HEK293 (cell line): ENCODE measurements around the gene FHAD1.

Experiments used
- CTCF ChIA-PET: fragments of 350-600 bp; formaldehyde crosslinking; extraction: SDS; loops from one replicate; lab custom pipeline; 2021; ENCODE audit warnings: antibody characterized with exemption; lab: Yijun Ruan, JAX
- POLR2A ChIA-PET: fragments of 300-600 bp; formaldehyde crosslinking; extraction: SDS; loops from one replicate; lab custom pipeline; 2020; ENCODE audit warnings: antibody characterized with exemption, inconsistent platforms; lab: Yijun Ruan, JAX
- H3K27ac ChIP-seq: fragments of 200-500 bp; sonication (Bioruptor generic); 2 replicates; pipeline ENCODE4 v1.5.1; 2014; ENCODE audit warnings: low read depth, low read length, control low read depth, inconsistent platforms; ENCODE audit errors: extremely low read depth
- H3K36me3 ChIP-seq, 2 experiments: fragments of 200-500 bp in 1 of 2; sonication (Bioruptor generic) in 1 of 2; 1 replicate in 1 of 2; 2 replicates in 1 of 2; pipeline ENCODE4 v1.5.1; 2014 to 2017; ENCODE audit warnings: inconsistent platforms in 2 of 2, low read length in 2 of 2; ENCODE audit not compliant: control insufficient read depth in 2 of 2, insufficient read depth in 1 of 2
- H3K4me1 ChIP-seq: fragments of 200-500 bp; sonication (Bioruptor generic); 2 replicates; pipeline ENCODE4 v1.5.1; 2014; ENCODE audit warnings: mild to moderate bottlenecking, low read length, inconsistent platforms; ENCODE audit not compliant: control insufficient read depth, insufficient read depth
- H3K4me3 ChIP-seq: 2 replicates; pipeline ENCODE4 v1.5.1; 2011; ENCODE audit warnings: low read depth, mild to moderate bottlenecking, control low read depth, low read length, moderate library complexity
- H3K9me3 ChIP-seq: fragments of 200-500 bp; sonication (Bioruptor generic); 2 replicates; pipeline ENCODE4 v1.5.1; 2014; ENCODE audit warnings: low read depth, low read length, inconsistent platforms; ENCODE audit not compliant: control insufficient read depth, insufficient read depth
- HOXA7 ChIP-seq: sonication (generic); formaldehyde crosslinking; IDR thresholded peaks from 2 replicates; pipeline ENCODE4 v1.8.1; 2022; ENCODE audit warnings: missing genetic modification reagents, borderline replicate concordance
- HOXC10 ChIP-seq: sonication (generic); formaldehyde crosslinking; IDR thresholded peaks from 2 replicates; pipeline ENCODE4 v1.8.1; 2023; ENCODE audit warnings: mild to moderate bottlenecking, missing genetic modification reagents
- KLF10 ChIP-seq: fragments of 450-650 bp; IDR thresholded peaks from 2 replicates; pipeline ENCODE4 v1.5.1; 2018; ENCODE audit warnings: missing biosample characterization, mild to moderate bottlenecking, missing genetic modification characterization
- KLF17 ChIP-seq: fragments of 450-650 bp; formaldehyde crosslinking; IDR thresholded peaks from 2 replicates; pipeline ENCODE4 v1.5.1; 2016; ENCODE audit warnings: missing biosample characterization, missing genetic modification characterization
- PBX3 ChIP-seq: sonication (generic); formaldehyde crosslinking; IDR thresholded peaks from 2 replicates; pipeline ENCODE4 v1.8.1; 2022; ENCODE audit warnings: mild to moderate bottlenecking, moderate library complexity, missing genetic modification reagents
- PRDM6 ChIP-seq: fragments of 450-650 bp; formaldehyde crosslinking; IDR thresholded peaks from 2 replicates; pipeline ENCODE4 v1.5.1; 2017; ENCODE audit warnings: missing biosample characterization, missing genetic modification characterization
- ZNF133 ChIP-seq: fragments of 450-650 bp; formaldehyde crosslinking; IDR thresholded peaks from 2 replicates; pipeline ENCODE4 v1.5.1; 2016; ENCODE audit warnings: missing biosample characterization, missing genetic modification characterization
- ZNF202 ChIP-seq: fragments of 450-650 bp; formaldehyde crosslinking; IDR thresholded peaks from 2 replicates; pipeline ENCODE4 v1.5.1; 2016; ENCODE audit warnings: missing biosample characterization, missing genetic modification characterization, borderline replicate concordance
- ZNF311 ChIP-seq: fragments of 450-650 bp; formaldehyde crosslinking; IDR thresholded peaks from 2 replicates; pipeline ENCODE4 v1.5.1; 2017; ENCODE audit warnings: missing biosample characterization, missing genetic modification characterization, borderline replicate concordance
- ZNF37A ChIP-seq: fragments of 450-650 bp; IDR thresholded peaks from 2 replicates; pipeline ENCODE4 v1.5.1; 2018; ENCODE audit warnings: missing biosample characterization, missing genetic modification characterization
- ZNF433 ChIP-seq: fragments of 450-650 bp; formaldehyde crosslinking; IDR thresholded peaks from 2 replicates; pipeline ENCODE4 v1.5.1; 2016; ENCODE audit warnings: missing biosample characterization, missing genetic modification characterization, low read depth
- ZNF510 ChIP-seq: fragments of 450-650 bp; formaldehyde crosslinking; IDR thresholded peaks from 2 replicates; pipeline ENCODE4 v1.5.1; 2018; ENCODE audit warnings: mild to moderate bottlenecking, missing genetic modification characterization, missing biosample characterization; ENCODE audit not compliant: insufficient replicate concordance
- ZNF561 ChIP-seq: fragments of 450-650 bp; IDR thresholded peaks from 2 replicates; pipeline ENCODE4 v1.5.1; 2018; ENCODE audit warnings: missing biosample characterization, missing genetic modification characterization, borderline replicate concordance
- ZNF571 ChIP-seq: fragments of 450-650 bp; formaldehyde crosslinking; IDR thresholded peaks from 2 replicates; pipeline ENCODE4 v1.5.0; 2017; ENCODE audit warnings: missing biosample characterization, missing genetic modification characterization
- ZNF596 ChIP-seq: fragments of 450-650 bp; IDR thresholded peaks from 2 replicates; pipeline ENCODE4 v1.5.0; 2018; ENCODE audit warnings: missing biosample characterization, mild to moderate bottlenecking, missing genetic modification characterization, moderate library complexity
- ZNF626 ChIP-seq: fragments of 450-650 bp; sonication (Bioruptor Pico); formaldehyde crosslinking; IDR thresholded peaks from 2 replicates; pipeline ENCODE4 v1.5.1; 2018; ENCODE audit warnings: missing biosample characterization, missing genetic modification characterization, inconsistent platforms
- ZNF654 ChIP-seq: fragments of 450-650 bp; formaldehyde crosslinking; IDR thresholded peaks from 2 replicates; pipeline ENCODE4 v1.5.1; 2016; ENCODE audit warnings: low read depth, missing biosample characterization, missing genetic modification characterization
- ZNF660 ChIP-seq: fragments of 450-650 bp; IDR thresholded peaks from 2 replicates; pipeline ENCODE4 v1.5.1; 2018; ENCODE audit warnings: missing biosample characterization, mild to moderate bottlenecking, missing genetic modification characterization
- ZNF747 ChIP-seq: fragments of 450-650 bp; formaldehyde crosslinking; IDR thresholded peaks from 2 replicates; pipeline ENCODE4 v1.5.1; 2016; ENCODE audit warnings: missing biosample characterization, missing genetic modification characterization
- ZNF76 ChIP-seq: fragments of 450-650 bp; formaldehyde crosslinking; IDR thresholded peaks from 2 replicates; pipeline ENCODE4; 2016; ENCODE audit warnings: low read depth, missing biosample characterization, missing genetic modification characterization, borderline replicate concordance
- ZSCAN30 ChIP-seq: fragments of 450-650 bp; IDR thresholded peaks from 2 replicates; pipeline ENCODE4 v1.5.1; 2018; ENCODE audit warnings: missing biosample characterization, mild to moderate bottlenecking, missing genetic modification characterization, moderate library complexity

Gene FHAD1

GRCh38 chr1:15226388-15227255 is 20.4 kb upstream of the FHAD1 start:
- Histone ChIP-seq H3K9me3 (no peaks in the 10 kb centered on the region), H3K4me3 (no peak overlapping the region), H3K27ac (no peak overlapping the region), H3K36me3 (no peaks in the 10 kb centered on the region), H3K4me1 (no peaks in the 10 kb centered on the region)
- CTCF ChIA-PET, result interaction anchor here (0.6 to 0.7 kb wide), 3 partner anchors 19 to 212 kb away, joined by 3 to 4 read pairs (median 3); no protein-coding TSS in a partner anchor
- TF ChIP-seq HOXC10 (CRISPR knock-in tag), result no peak
- no peak for TF ChIP-seq ZNF596 (tag by site-specific recombination)
- TF ChIP-seq ZNF433 (tag by site-specific recombination), result no peak
- 0 out of 2 replicates have a peak, but pooled peaks have one; percentile 24 for TF ChIP-seq ZNF133 (tag by site-specific recombination)
- TF ChIP-seq KLF10, result no peak
- POLR2A ChIA-PET, result interaction anchor here (0.7 kb wide), 1 partner anchor 83 kb away, joined by 3 read pairs; no protein-coding TSS in a partner anchor

GRCh38 chr1:15229707-15230131 is 17.3 kb upstream of the FHAD1 start:
- no peaks in the 10 kb centered on the region for H3K9me3 ChIP-seq
- H3K4me3 ChIP-seq, result no peak overlapping the region
- ChIA-PET POLR2A (interaction anchor here (0.6 kb wide), 1 partner anchor 532 kb away, joined by 3 read pairs; no protein-coding TSS in a partner anchor), CTCF (interaction anchor here (1.2 to 1.3 kb wide), 2 partner anchors 9 to 26 kb away, joined by 3 to 6 read pairs; no protein-coding TSS in a partner anchor)
- no peak overlapping the region for H3K27ac ChIP-seq
- H3K36me3 ChIP-seq, result no peaks in the 10 kb centered on the region
- no peak for TF ChIP-seq ZNF76 (tag by site-specific recombination)
- no peak for TF ChIP-seq ZNF561 (tag by site-specific recombination)
- 0 out of 2 replicates have a peak, but pooled peaks have one; percentile 31 for TF ChIP-seq KLF17 (tag by site-specific recombination)
- H3K4me1 ChIP-seq, result no peaks in the 10 kb centered on the region

GRCh38 chr1:15231714-15232201 is 15.3 kb upstream of the FHAD1 start:
- ChIA-PET POLR2A (no interaction called here), CTCF (interaction anchor here (0.6 kb wide), 1 partner anchor 366 kb away, joined by 3 read pairs; no protein-coding TSS in a partner anchor)
- Histone ChIP-seq H3K9me3 (no peaks in the 10 kb centered on the region), H3K4me3 (no peak overlapping the region), H3K36me3 (no peaks in the 10 kb centered on the region), H3K27ac (no peak overlapping the region), H3K4me1 (no peaks in the 10 kb centered on the region)
- TF ChIP-seq HOXA7 (CRISPR knock-in tag) (no peak), ZNF654 (tag by site-specific recombination) (no peak), ZNF571 (no peak), ZNF510 (tag by site-specific recombination) (no peak), ZSCAN30 (tag by site-specific recombination) (no peak), ZNF747 (tag by site-specific recombination) (no peak), PBX3 (CRISPR knock-in tag) (no peak), ZNF311 (no peak), ZNF37A (tag by site-specific recombination) (no peak), ZNF626 (tag by site-specific recombination) (no peak), ZNF202 (tag by site-specific recombination) (no peak), ZNF660 (tag by site-specific recombination) (no peak), PRDM6 (tag by site-specific recombination) (no peak)
